Smooth muscle cell of the brain vasculature (primary cell): ENCODE data around the gene RSPRY1.
"Not testable (repeated sequence)": the region's sequence is repeated elsewhere in the genome, so short reads cannot be mapped to it uniquely, and the experiment has no call there.

ENCODE experiments used
- DNase-seq: peaks from one replicate; pipeline ENCODE4 v3.0.0-alpha.2; 2012; ENCODE audit warnings: low read depth, low spot score

The RSPRY1 gene

DNA sequence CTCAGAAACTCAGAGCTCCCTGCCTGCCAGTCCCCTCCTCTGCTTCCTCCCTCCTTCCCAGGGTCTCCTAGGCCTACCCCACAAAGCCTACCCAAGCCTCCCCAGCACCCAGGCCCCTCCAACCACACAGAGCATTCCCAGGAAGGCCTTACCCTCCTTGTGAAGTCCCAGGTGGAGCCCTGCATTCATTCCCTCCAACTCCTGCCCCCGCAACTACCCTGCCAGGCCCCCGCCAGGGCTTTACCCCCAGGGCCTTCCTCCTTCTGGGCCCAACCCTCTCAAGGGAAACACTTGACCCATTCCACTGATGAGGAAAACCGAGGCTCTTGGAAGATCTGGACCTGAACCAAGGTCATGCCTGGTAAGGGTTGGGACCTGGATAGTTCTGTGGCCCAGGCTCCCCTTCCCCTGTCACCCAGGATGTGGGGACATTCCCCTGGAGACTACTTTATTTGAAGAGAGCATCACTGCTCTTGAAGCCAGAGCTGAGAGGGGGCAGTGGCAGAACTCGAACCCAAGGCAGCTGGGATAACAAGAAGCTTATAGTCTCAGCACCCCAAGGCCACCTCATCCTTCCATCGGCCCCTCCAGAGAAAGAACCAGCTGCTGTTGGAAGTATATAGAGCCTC is 85.9 kb downstream of the RSPRY1 start:
- no peak for DNase-seq

DNA sequence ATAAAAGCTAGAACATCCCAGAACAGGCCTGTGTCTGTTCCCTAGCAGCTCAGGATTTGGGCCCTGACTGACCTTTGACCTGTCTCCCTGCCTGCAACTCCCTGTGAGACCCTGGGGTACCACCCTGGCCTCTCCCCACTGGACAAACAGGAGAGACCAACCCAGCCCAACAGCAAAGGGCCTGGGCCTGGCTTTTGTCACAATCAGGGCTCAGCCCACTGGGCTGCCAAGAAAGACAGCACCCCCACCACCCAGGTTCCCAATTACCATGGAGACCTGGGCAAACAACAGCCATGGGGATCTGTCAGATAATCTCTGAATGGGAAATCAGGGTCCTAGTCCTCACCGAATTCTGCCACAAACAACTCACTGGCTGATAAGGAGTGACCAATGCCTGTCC is 87.2 kb downstream of the RSPRY1 start:
- DNase-seq: no peak

DNA sequence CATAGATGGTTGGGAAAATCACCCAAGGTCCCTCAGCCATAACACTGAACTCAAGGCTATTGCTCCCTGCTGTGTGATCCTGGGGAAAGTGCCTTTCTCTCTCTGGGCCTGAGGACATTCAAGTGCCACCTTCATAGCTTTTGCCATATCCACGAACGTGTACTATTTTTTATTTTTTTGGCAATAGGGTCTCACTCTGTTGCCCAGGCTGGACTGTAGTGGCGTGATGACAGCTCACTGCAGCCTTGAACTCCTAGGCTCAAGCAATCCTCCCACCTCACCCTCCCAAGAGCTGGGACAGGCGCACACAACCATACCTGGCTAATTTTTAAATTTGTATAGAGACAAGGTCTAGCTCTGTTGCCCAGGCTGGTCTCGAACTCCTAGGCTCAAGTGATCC is 87.7 kb downstream of the RSPRY1 start:
- no peak for DNase-seq

GRCh38 chr16:57275946-57276345 is 89.8 kb downstream of the RSPRY1 start:
- DNase-seq: not testable (repeated sequence)

- DNase-seq: no peak
Observed at GRCh38 chr16:57276596-57276995, 90.5 kb downstream of the RSPRY1 start.

DNA sequence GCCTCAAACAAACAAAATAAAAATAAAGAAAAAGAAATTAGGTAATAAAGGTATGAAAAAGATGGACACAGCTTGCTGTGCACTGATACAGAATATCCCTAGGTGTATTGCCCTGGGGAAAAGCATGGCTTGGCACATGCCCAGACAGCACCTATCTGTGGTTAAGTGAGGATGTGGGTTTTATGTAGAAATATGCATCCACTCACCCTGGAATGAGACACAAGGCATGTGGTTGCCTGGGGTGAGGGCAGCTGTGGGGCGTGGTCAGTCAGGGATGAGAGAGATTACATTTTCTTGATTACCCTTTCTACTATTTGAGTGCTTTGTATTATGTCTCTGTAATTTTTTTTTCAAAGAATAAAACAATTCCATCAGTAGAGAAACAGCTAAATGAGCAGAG is 91.5 kb downstream of the RSPRY1 start:
- no peak for DNase-seq

GRCh38 chr16:57278494-57278893 is 92.4 kb downstream of the RSPRY1 start:
- no peak for DNase-seq

DNA sequence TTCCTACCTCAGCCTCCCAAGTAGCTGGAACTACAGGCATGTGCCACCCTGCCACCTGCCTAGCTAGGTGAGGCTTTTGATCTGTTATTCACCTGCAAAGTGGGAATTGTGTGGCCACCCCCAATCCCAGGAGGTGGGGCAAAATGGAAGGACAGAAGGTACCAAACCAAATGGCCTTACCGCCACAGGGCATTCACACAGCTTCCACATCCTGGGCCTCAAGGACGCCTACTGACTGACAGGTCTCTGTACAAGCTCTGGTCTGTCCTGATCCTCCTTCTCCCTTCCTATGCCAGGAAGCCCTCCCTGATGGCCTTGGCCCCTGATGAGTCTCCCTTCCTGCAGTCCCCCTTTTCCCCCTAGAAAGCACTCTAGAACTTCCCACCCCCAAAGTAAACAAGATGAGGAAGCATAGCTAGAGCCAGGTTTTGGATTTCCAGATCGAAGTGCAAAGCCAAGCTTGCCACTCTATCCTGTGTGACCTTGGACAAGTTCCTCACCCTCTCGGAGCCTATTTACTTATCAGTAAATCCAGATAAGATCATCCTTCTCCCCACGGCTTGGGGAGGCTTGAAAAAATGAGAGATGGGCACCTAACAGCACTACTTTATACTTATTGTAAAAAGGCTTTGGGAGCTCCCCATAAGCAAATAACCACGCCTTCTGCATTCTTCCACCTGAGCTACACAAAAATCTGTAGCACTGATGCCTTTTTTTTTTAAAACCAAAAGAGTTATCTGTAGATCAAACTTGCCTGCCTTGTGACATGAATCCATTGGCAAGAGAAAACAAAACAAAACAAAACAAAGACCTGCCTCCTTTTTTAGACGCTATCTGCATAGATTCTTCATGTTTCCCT is 93.9 kb downstream of the RSPRY1 start:
- no peak for DNase-seq

DNA sequence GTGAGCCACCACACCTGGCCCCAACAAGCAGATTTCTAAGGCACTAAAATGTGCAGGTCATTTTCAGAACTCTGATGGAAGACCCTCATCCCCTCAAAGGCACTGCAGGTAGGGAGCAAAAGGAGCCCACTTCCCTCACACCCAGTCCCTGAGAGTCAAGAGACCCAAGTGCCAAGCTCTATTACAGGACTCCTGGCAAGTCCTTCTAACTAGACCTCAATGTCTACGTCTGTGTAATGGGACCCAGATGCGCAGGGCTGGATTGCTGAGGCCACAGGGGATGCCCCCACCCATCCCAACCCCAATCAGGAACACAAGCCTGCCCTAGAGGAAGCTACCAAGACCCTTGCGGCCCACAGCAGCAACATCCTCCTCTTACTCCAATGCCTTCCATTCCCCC is 95.7 kb downstream of the RSPRY1 start:
- no peak for DNase-seq

GRCh38 chr16:57282510-57283213 is 96.5 kb downstream of the RSPRY1 start:
- DNase-seq: no peak

DNA sequence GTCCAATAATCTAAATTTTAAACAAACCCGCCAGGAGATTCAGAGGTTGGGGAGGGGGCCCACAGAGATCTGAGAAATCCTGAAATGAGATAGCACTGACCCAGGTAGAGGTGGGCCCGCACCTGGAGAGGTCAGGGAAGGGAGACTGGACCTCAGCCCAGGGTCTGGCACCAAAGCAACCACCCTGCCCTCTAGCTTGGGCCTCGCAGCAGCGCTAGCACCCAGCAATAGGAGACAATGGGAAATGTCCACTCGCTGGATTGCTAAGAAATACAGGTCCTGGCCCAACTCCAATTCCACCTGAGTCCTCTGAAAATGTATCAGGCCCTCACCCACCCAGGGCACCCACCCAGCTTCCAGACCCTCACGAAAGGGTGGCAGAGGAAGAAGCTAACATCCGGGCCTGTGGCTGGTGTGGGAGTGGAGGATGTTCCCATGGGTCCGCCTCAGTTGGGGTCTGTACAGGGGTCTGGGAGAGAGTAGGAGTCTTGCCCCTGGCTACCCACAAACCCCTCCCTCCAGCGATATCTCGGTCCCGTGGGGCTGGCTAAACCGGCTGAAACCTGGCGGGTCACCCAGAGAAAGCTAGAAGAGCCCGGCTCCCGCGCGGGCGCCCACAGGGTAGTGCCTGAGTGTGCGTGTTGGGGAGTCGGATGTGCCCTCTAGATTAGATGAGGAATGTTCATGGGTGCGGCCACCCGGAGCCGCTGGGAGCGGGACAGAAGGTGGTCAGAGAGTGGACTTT is 97.3 kb downstream of the RSPRY1 start:
- DNase-seq: no peak

GRCh38 chr16:57283959-57284208 is 97.8 kb downstream of the RSPRY1 start:
- DNase-seq: no peak

GRCh38 chr16:57284209-57284951 is 98.3 kb downstream of the RSPRY1 start, which contains the start of gene PLLP:
Gene PLLP (minus strand): TSS chr16:57284672. CDS start chr16:57284540, 132 bp downstream.
- DNase-seq: no peak

DNA sequence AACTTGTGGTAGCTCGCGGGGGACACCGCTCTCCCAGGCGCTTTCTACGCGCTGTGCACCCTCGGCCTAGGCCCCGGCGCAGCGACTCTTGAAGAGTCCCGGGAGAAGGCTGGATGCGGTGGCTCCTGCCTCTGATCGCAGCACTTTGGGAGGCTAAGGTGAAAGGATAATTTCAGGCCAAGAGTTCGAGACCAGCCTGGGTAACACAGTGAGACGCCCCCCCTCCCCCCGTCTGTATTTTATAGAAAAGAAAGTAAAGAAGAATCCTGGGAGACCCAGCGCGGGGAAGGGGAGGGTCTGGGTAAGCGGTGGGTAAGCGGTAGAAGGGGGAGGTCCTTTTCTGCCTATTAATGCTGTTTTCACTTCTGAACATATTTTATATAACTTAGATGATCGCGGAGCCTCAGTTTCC is 98.8 kb downstream of the RSPRY1 start:
- no peak for DNase-seq

DNA sequence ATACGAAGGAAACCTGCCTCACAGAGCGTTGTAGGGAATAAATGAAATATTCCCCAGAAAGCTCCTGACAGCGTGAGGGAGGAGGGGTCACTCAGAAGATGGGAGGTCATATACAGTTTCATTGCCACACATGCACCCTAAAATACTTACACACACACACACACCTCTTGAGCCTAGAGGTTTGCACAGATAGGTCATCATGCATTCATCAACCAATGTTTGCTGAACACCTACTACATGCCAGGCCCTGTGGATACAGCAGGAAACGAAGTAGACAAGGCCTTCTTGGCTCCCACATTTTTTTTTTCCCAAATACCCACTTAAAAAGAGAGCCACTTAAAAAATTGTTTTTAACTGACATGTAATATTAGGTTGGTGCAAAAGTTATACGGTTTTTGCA is 99.2 kb downstream of the RSPRY1 start:
- DNase-seq: no peak

DNA sequence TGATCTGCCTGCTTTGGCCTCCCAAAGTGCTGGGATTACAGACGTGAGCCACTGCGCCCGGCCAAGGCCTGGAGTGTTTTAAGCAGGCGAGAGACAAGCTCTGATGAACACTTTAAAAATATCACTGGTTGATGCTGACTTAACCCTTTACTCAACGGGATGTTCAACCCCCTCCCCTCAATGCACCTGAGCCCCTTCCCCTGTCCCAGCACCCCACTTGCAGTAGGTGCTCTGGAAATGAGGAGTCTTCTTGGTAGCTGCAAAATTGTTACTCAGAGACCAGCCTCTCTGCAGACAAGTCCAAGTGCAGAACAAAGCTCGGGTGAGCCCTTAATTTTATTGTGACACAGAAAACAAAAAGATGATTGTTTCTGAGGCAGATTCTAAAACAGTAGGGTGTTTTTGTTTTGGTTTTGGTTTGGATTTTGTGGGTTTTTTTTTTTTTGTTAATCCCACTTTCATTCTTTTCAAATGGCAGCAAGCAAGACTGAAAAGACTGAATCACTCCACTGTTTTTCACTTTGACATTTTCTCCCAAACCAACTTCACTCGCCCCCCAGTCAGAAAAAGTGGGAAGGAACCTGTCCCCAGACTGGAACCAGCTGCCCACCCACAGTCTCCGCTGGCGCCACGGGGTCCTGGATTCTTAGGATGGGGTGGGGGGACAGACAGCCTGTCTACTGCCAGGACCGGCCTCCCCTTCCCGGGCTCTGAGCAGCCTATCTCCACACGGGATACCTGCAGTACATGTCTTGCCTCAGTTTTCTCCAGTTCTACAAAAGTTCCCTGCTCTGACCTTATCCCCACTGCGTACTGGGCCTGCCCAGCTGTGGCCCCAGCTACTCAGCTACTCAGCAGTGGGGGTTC is 103.5 kb downstream of the RSPRY1 start:
- DNase-seq: no peak
